ENCODE data around the gene ISLR.

The ISLR gene, protein sequence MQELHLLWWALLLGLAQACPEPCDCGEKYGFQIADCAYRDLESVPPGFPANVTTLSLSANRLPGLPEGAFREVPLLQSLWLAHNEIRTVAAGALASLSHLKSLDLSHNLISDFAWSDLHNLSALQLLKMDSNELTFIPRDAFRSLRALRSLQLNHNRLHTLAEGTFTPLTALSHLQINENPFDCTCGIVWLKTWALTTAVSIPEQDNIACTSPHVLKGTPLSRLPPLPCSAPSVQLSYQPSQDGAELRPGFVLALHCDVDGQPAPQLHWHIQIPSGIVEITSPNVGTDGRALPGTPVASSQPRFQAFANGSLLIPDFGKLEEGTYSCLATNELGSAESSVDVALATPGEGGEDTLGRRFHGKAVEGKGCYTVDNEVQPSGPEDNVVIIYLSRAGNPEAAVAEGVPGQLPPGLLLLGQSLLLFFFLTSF

DNA sequence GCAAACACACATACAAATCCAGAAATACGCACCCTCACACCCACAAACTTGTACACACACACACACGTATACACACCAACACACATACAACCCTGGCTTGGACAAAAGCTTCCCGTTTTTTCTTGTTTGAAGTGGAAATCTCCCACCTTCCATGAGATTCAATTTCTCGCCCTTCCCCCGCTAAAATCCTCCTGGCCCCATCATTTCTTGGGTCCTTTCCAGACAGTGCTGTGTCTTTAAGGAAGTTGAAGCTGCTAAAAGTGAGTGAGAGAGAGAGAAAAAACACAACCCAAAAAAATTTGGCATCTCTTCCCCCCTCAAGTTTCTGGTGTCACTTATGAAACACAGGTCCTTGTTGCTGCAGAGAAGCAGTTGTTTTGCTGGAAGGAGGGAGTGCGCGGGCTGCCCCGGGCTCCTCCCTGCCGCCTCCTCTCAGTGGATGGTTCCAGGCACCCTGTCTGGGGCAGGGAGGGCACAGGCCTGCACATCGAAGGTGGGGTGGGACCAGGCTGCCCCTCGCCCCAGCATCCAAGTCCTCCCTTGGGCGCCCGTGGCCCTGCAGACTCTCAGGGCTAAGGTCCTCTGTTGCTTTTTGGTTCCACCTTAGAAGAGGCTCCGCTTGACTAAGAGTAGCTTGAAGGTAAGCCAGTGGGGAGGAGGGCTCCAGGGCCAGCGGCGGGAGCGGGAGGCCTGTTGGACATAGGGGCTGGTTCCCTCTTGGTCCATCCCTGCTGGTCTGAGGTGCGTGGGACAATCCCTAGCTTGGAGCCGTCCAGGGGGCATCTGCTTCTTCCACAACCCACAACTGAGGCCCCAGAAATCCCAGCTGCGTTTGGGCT lies at the start of gene ISLR:
ISLR (plus strand) TSS at position 331 of the 839 bp plus-strand sequence. CDS start 1,149 bp downstream, outside the sequence.
- no peak for DNase-seq (ENCODE audit: low read depth)

DNA sequence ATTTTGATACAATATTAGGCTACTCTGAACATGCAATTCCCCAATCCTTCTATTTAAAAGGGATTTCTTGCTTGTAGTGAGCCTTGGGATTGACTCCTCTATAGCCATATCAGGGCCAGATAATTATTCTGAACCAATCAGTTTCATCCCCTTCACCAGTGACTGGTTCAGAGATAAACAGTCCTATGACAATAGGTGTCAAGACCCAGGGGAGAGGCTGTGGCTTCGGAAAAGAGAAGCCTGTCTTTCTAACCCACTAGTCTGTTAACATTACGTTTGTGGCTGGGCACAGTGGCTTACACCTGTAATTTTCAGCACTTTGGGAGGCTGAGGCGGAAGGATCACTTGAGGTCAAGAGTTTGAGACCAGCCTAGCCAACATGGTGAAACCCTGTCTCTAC lies 49.3 kb upstream of the ISLR start:
- DNase-seq (ENCODE audit: low read depth) = no peak

DNA sequence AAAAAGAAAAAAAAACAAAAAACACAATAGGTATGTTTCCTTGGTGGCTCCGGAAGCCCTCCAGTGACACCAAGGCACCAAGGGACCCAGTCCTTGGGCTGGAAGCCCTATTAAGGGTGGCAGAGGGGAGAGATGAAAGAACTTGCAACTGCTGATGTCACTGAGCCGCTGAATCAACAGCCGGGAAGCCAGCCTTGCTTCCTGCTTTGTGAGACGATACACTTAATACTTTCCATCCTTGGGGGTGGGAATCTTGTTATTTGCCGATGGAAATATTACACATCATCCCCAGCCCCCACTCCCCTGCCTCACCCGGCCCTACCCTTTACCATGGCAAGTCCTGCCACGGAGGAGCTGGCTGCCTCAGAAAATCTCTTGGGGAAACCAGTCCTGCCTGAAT lies 48.8 kb upstream of the ISLR start:
- no peak for DNase-seq (ENCODE audit: low read depth)

DNA sequence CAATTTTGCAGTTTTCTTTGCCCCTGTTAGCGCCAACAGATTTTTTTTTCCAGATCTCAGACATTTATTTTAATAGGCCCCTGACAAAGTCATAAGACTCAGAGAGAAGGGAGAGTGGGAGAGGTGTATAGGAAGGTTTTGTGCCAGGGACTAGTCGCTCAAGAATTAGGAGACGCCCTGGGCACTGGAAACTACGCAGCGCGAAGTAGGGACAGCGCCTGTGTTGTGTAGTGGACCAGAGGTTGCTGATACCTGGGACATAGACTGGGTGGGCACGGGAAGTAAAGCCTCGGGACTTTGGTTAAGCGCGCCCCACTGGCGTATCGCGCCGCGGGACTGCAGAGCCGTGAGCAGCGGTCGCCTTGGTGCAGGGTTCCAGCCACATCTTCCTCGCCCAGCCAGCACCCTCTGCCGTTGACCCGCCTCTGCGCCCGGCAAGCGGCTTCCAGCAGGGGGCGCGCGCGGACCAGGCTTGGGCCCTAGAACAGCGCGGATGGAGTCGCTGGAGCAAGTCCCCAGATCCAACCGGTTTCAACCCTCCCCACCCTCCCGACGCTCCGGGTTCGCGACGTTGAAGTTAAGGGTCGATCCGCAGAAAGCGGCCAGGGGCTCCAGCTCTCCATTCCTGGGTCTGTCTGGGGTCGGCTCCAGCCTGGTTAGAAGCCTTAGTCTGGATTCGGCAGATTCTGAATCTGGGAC lies 46.1 kb upstream of the ISLR start:
- DNase-seq (ENCODE audit: low read depth) = peak; percentile 76

DNA sequence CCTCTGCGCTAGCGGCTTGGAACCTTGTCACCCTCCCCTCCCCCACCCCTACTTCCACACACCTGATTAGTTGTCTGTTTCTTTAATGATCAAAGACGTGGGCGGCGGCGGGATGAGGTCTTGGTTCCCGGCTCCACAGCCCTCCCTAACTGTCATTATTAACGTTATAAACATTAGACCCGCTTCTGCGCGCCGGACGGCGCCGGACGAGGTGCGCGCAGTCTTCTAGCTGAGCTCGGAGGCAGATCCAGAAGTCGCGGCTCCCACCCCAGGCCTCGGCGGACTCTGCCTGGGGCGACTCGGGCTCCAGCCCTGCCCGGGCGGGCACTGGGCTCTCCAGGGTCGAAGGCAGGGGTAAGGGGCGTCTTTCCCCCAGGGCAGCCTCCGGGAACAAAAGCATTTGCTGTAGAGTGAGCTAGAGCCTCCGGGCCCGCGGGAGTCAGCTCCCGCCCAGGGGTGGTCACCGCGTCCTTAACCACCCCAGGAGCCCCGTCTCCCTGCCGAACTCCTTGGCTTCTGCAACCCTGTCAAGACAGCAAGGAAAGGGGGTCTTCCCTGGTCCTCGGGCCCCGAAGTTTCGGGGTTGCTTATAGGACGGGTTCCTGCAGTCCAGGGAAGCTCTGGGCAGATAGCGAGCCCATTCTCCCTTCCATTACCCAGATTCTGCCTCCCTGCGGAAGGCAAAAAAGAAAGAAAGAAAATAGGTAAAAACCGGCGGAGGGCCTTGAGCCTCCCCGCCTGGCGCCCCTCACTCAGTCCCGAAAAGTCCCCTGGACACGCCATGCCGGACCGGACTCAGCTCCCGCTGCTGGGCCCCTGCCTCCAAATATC lies 45.3 kb upstream of the ISLR start:
- no peak for DNase-seq (ENCODE audit: low read depth)

DNA sequence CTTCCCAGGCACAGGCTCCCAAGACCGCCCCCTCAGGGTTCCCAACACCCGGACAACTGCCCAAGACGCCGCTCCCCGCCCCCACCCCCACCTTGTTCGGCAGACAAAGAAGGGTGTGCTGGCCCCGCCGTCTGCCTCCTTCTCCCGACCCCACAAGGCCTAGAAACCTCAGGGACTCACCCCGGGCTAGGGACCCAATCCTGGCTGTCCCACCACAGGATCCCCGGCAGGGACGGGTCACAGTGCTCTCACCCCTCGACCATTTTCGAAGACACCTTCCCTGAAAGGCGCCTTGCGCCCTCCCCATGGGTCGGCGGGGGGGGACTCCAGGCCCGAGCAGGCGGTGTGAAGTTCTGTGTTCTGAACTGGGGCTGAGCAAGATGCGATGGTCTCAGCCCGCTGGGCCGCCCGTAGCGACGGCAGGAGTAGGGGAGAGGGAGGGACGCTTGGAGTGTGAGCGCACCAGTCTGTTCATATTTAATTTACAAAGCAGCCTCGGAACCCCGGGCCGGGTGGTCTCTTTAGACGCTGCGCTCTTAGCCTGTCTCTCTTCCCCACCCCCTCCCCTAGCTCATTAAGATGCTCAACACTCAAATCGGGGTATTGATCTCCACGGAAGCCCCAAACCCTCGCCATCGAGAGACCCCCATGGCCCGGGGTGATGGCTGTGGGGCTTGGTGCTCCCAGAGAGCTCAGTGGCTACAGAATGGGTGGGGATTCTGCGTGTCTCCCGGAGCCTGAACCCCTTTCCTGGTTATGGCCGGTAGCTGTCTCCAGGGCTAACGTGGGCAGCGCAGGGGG lies 44.5 kb upstream of the ISLR start:
- no peak for DNase-seq (ENCODE audit: low read depth)

DNA sequence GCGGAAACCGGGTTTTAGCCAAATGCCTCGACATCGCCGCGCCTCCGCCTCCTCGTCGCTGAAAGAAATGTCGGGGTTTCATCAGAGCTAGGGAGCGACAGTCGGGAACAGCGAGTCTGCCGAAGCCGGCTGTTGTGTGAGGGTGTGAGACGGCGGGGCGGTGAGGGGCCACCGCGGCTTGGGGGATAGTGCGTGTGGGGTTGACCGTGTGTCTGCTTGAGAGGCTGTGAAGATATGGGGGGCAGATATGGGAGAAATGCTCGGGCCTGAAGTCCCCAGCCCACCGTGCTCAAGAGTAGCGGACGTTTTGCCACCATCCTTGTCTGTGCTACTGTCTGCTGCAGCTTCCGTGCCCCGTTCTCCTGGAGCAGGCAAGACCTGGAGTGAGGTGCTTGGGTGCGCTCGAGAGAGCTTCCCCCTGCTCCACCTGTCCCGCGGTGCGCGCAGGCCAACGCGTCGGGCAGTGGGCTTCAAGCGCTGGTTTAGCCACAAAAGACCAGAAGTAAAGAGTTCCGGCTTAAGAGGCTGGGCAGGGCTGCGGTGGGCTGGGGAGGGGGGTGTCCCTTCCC lies 43.8 kb upstream of the ISLR start:
- DNase-seq (ENCODE audit: low read depth) = no peak

DNA sequence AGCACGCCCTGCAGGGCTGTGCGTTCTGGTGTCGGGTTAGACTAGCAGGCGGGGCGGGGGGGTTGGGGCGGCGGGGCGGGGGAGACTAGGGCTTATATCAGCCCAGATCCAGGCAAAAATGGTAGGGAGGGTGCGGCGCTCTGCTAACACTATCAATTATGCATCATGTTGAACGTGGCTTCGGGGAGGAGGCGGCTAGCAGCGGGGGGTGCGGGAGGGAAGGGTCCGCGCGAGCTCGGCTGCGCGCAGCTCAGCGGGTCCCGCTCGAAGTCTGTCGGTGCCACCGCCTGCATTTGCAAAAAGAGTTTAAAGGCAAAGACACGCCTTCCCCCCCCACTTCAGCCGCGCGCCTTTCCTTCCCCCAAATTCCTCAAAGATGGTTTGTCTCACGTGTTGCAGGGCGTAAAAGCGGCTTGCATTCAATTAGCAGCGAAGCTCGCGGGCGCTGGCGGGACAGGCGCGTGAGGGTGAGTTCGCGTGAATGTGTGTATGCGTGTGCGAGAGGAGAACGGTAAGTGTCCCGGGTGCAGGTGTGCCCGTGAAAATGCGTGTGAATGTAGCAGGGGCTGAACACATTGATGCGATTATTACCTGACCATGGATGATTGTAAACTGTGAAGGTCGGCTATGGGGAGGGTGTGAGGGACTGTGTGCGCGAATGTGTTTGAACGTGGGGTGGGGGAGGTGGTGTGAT lies 43.2 kb upstream of the ISLR start, which contains the start of gene ISLR2:
ISLR2 (plus strand) TSS at position 432 of the 694 bp plus-strand sequence. CDS start 2,169 bp downstream, outside the sequence.
- no peak for DNase-seq (ENCODE audit: low read depth)

DNA sequence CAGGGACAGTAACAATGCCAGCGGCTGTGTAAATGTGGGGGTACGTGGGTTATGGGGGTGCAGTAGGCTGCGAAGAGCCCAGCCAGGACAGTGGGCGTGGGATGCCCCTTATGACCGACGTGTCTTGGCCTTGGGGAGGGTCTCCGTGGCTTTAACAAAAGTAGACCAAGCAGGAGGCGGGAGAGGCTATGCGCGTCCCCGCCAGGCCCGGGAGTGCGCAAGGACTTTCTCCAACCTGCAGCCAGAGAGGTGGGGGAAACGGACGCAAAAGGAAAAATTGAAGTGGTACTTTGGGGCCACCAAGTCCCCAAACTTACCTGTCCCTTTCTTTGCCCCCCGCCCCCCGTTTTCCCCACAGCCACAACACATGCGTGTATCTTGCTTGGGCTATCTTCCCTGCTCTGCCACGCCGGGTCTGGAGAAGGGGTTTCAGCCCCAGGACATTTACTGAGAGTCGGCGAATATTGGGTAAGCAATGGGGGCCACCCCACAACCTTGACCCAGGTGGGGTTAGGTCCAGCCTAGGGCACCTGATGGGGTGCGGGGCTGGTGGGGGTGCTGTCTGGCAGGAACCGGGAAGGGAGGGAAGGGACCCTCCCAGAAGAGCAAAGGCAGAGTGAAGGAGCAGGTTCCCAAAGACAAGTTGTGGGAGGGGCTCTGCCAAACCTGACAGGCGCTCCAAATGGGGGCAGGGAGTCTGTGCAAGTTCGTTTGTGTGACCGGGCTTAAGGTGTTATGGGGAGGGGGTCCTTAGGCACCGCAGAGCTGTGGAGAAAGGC lies 42.5 kb upstream of the ISLR start:
- no peak for DNase-seq (ENCODE audit: low read depth)

DNA sequence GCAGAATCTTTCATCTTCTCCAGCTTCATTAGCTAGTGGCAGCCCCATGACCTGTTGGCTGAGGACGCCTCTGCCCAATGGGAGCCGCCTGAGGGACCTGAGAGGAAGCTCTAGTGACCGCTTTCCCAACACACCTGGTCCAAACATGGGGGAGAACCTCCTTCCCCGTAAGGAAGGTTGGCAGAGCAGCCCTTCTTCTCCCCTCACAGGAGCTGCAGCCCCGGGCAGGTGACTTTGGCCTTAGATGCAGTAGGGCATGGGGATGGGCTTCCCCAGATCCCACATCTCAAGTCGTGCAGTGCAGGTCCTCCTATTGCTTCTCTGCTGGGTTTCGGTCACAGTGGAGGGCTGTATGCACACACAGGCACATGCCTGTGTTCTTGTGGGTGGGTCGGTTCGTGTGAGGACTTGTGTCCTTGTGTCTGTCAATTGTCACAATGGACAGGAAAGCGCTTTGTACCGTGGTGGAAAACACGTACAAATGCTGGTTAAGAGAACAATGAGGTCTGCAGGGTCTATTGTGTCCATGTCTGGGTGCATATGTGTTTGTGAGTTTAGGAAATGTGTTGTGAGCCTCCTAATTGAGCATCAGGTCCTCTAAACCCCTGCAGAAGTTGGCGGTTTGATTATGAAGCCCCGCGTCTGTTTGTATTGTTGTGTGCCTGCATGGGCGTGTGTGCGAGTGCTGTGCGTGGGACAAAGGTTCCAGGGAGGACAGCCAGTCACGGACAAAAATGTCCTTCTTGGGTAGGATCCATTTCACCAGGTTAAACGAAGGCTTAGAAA lies 41.7 kb upstream of the ISLR start:
- no peak for DNase-seq (ENCODE audit: low read depth)

DNA sequence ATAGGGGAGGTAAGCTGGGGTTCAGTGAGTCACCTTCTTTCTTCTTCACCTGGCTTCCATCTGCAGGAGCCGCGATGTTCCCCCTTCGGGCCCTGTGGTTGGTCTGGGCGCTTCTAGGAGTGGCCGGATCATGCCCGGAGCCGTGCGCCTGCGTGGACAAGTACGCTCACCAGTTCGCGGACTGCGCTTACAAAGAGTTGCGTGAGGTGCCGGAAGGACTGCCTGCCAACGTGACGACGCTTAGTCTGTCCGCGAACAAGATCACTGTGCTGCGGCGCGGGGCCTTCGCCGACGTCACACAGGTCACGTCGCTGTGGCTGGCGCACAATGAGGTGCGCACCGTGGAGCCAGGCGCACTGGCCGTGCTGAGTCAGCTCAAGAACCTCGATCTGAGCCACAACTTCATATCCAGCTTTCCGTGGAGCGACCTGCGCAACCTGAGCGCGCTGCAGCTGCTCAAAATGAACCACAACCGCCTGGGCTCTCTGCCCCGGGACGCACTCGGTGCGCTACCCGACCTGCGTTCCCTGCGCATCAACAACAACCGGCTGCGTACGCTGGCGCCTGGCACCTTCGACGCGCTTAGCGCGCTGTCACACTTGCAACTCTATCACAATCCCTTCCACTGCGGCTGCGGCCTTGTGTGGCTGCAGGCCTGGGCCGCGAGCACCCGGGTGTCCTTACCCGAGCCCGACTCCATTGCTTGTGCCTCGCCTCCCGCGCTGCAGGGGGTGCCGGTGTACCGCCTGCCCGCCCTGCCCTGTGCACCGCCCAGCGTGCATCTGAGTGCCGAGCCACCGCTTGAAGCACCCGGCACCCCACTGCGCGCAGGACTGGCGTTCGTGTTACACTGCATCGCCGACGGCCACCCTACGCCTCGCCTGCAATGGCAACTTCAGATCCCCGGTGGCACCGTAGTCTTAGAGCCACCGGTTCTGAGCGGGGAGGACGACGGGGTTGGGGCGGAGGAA lies 40.5 kb upstream of the ISLR start:
- DNase-seq (ENCODE audit: low read depth) = no peak

DNA sequence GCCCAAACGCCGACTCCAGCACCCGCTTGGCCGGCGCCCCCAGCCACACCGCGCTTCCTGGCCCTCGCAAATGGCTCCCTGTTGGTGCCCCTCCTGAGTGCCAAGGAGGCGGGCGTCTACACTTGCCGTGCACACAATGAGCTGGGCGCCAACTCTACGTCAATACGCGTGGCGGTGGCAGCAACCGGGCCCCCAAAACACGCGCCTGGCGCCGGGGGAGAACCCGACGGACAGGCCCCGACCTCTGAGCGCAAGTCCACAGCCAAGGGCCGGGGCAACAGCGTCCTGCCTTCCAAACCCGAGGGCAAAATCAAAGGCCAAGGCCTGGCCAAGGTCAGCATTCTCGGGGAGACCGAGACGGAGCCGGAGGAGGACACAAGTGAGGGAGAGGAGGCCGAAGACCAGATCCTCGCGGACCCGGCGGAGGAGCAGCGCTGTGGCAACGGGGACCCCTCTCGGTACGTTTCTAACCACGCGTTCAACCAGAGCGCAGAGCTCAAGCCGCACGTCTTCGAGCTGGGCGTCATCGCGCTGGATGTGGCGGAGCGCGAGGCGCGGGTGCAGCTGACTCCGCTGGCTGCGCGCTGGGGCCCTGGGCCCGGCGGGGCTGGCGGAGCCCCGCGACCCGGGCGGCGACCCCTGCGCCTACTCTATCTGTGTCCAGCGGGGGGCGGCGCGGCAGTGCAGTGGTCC lies 39.7 kb upstream of the ISLR start:
- no peak for DNase-seq (ENCODE audit: low read depth)

DNA sequence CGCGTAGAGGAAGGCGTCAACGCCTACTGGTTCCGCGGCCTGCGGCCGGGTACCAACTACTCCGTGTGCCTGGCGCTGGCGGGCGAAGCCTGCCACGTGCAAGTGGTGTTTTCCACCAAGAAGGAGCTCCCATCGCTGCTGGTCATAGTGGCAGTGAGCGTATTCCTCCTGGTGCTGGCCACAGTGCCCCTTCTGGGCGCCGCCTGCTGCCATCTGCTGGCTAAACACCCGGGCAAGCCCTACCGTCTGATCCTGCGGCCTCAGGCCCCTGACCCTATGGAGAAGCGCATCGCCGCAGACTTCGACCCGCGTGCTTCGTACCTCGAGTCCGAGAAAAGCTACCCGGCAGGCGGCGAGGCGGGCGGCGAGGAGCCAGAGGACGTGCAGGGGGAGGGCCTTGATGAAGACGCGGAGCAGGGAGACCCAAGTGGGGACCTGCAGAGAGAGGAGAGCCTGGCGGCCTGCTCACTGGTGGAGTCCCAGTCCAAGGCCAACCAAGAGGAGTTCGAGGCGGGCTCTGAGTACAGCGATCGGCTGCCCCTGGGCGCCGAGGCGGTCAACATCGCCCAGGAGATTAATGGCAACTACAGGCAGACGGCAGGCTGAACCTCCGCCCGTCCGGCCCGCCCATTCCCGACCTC lies 39.0 kb upstream of the ISLR start:
- DNase-seq (ENCODE audit: low read depth) = no peak

DNA sequence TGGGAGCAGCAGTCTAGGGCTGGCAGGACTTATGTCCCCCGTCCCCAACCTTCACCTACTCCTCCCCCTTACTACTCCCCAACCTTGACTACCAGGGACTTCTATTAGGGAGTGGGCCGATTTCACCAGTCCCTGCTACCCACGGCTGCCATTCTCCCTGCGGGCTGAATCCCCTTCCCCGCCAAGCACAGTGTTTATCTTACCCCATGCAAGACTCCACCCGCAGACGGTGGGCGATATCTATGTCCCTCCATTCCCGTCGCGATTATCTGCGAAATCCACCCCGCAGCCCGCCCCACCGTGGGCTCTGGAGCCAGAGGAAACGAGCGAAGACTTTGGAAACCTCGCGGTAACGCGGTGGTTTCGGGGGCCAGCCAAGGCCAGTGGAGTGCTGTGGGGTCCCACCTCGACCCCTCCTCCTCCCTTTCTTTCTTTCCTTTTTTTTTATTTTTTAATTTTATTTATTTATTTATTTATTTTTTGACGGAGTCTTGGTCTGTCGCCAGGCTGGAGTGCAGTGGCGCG lies 38.4 kb upstream of the ISLR start:
- no peak for DNase-seq (ENCODE audit: low read depth)

DNA sequence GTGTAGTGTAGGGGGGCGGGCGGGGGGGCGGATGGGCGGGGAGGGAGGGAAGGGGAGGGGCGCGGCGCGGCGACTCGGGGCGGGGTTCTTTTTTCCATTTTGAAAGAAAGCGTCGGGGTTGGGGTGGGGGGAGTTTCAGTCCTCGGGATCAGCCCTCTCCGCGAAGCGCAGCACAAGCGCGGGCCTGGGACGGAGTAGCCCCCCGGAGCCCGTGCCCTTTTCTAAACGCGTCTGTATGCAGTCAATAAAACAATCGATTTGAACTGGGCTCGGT lies 37.0 kb upstream of the ISLR start:
- no peak for DNase-seq (ENCODE audit: low read depth)
